OCI-LY1 (cell line): ENCODE data around the gene CC2D2A.

Experiments
- H2AFZ ChIP-seq: fragments of 200-600 bp; sonication (generic), shearing (Covaris generic); 2 replicates; pipeline ENCODE4 v1.6.0; 2014; ENCODE audit warnings: antibody characterized with exemption, mild to moderate bottlenecking, low read length
- H3F3A ChIP-seq: fragments of 200-600 bp; sonication (generic), shearing (Covaris generic); 2 replicates; pipeline ENCODE4 v1.6.0; 2014; ENCODE audit warnings: mild to moderate bottlenecking, antibody characterized with exemption, low read length, moderate library complexity; ENCODE audit not compliant: insufficient read depth
- H3K27ac ChIP-seq: fragments of 200-600 bp; sonication (generic); 2 replicates; pipeline ENCODE4 v1.5.1; 2014; ENCODE audit warnings: low read length, mixed run types, mild to moderate bottlenecking, low read depth; ENCODE audit not compliant: poor library complexity, severe bottlenecking
- H3K27me3 ChIP-seq: fragments of 200-600 bp; sonication (generic); 2 replicates; pipeline ENCODE4 v1.6.0; 2014; ENCODE audit warnings: antibody characterized with exemption, mild to moderate bottlenecking, low read length, moderate library complexity; ENCODE audit not compliant: insufficient read depth
- H3K36me3 ChIP-seq: fragments of 200-600 bp; sonication (generic); 2 replicates; pipeline ENCODE4 v1.6.1; 2014; ENCODE audit warnings: mild to moderate bottlenecking, antibody characterized with exemption, low read length, moderate library complexity, mixed read lengths; ENCODE audit not compliant: insufficient read depth
- H3K4me1 ChIP-seq: fragments of 200-600 bp; sonication (generic); 2 replicates; pipeline ENCODE4 v1.5.1; 2014; ENCODE audit warnings: mild to moderate bottlenecking, low read length, moderate library complexity; ENCODE audit not compliant: insufficient read depth, severe bottlenecking
- H3K4me2 ChIP-seq: fragments of 200-600 bp; sonication (generic), shearing (Covaris generic); 2 replicates; pipeline ENCODE4 v1.6.1; 2014; ENCODE audit warnings: low read length
- H3K4me3 ChIP-seq: fragments of 200-600 bp; sonication (generic); 2 replicates; pipeline ENCODE4 v1.5.1; 2014; ENCODE audit warnings: low read length, low read depth, mild to moderate bottlenecking, mixed read lengths; ENCODE audit not compliant: poor library complexity, severe bottlenecking
- H3K79me2 ChIP-seq: fragments of 200-600 bp; shearing (Covaris generic); 2 replicates; pipeline ENCODE4 v1.6.1; 2016; ENCODE audit warnings: mixed run types, low read length, mixed read lengths; ENCODE audit not compliant: insufficient read depth
- H3K9ac ChIP-seq: fragments of 200-600 bp; sonication (generic), shearing (Covaris generic); 2 replicates; pipeline ENCODE4 v1.6.1; 2014; ENCODE audit warnings: mild to moderate bottlenecking, low read length, mixed read lengths
- H3K9me2 ChIP-seq: fragments of 200-600 bp; sonication (generic), shearing (Covaris generic); 2 replicates; pipeline ENCODE4 v1.6.1; 2014; ENCODE audit warnings: low read depth, mild to moderate bottlenecking, low read length, mixed read lengths
- H3K9me3 ChIP-seq: fragments of 200-600 bp; shearing (Covaris generic); 2 replicates; pipeline ENCODE4 v1.6.1; 2014; ENCODE audit warnings: low read length, mixed read lengths
- H4K20me1 ChIP-seq: fragments of 200-600 bp; sonication (generic), shearing (Covaris generic); 2 replicates; pipeline ENCODE4 v1.6.0; 2016; ENCODE audit warnings: mild to moderate bottlenecking, low read length; ENCODE audit not compliant: insufficient read depth
- CTCF ChIP-seq: fragments of 200-600 bp; sonication (generic), shearing (Covaris generic); IDR thresholded peaks from 2 replicates; pipeline ENCODE4 v1.5.1; 2017; ENCODE audit warnings: mild to moderate bottlenecking, antibody characterized with exemption, low read length, moderate library complexity, mixed read lengths
- EZH2 ChIP-seq: fragments of 200-600 bp; sonication (generic), shearing (Covaris generic); IDR thresholded peaks from 2 replicates; pipeline ENCODE4 v1.8.0; 2017; ENCODE audit warnings: borderline replicate concordance, mixed run types, mild to moderate bottlenecking, antibody characterized with exemption, low read length, moderate library complexity, mixed read lengths

The CC2D2A gene

GRCh38 chr4:15562114-15562513, 92.4 kb downstream of the CC2D2A start:
- H3K27me3 ChIP-seq = no peaks in the 10 kb centered on the region
- no peaks in the 10 kb centered on the region for H3K9me3 ChIP-seq
- H3K79me2 ChIP-seq = no peaks in the 10 kb centered on the region
- no peaks in the 10 kb centered on the region for H3K36me3 ChIP-seq
- no peaks in the 10 kb centered on the region for H4K20me1 ChIP-seq
- H3K4me3 ChIP-seq = no peak overlapping the region
- no peaks in the 10 kb centered on the region for H3K9me2 ChIP-seq
- no peak overlapping the region for H3K4me2 ChIP-seq
- no peaks in the 10 kb centered on the region for H3K4me1 ChIP-seq
- H3F3A ChIP-seq = no peaks in the 10 kb centered on the region
- H3K27ac ChIP-seq = no peak overlapping the region
- H3K9ac ChIP-seq = no peak overlapping the region
- no peak for TF ChIP-seq EZH2
- TF ChIP-seq CTCF = no peak
- no peak overlapping the region for H2AFZ ChIP-seq

- H3K4me2 ChIP-seq = no peak overlapping the region
- no peaks in the 10 kb centered on the region for H3F3A ChIP-seq
- no peak overlapping the region for H3K4me3 ChIP-seq
- no peaks in the 10 kb centered on the region for H3K79me2 ChIP-seq
- no peak overlapping the region for H3K27ac ChIP-seq
- H3K9me2 ChIP-seq = no peaks in the 10 kb centered on the region
- H4K20me1 ChIP-seq = no peaks in the 10 kb centered on the region
- H3K36me3 ChIP-seq = no peaks in the 10 kb centered on the region
- no peaks in the 10 kb centered on the region for H3K9me3 ChIP-seq
- H2AFZ ChIP-seq = no peak overlapping the region
- H3K4me1 ChIP-seq = no peaks in the 10 kb centered on the region
- no peak for TF ChIP-seq EZH2
- TF ChIP-seq CTCF = no peak
- H3K27me3 ChIP-seq = no peaks in the 10 kb centered on the region
- no peak overlapping the region for H3K9ac ChIP-seq
Measured at GRCh38 chr4:15562623-15563022, 92.9 kb downstream of the CC2D2A start.

GRCh38 chr4:15563871-15564270, 94.2 kb downstream of the CC2D2A start:
- H3K4me1 ChIP-seq = no peaks in the 10 kb centered on the region
- no peak overlapping the region for H3K4me3 ChIP-seq
- H3F3A ChIP-seq = no peaks in the 10 kb centered on the region
- no peaks in the 10 kb centered on the region for H3K36me3 ChIP-seq
- no peak overlapping the region for H3K9ac ChIP-seq
- no peak overlapping the region for H3K27ac ChIP-seq
- H2AFZ ChIP-seq = no peak overlapping the region
- H3K27me3 ChIP-seq = no peaks in the 10 kb centered on the region
- no peak overlapping the region for H3K4me2 ChIP-seq
- no peaks in the 10 kb centered on the region for H3K9me2 ChIP-seq
- TF ChIP-seq CTCF (no peak), EZH2 (no peak)
- no peaks in the 10 kb centered on the region for H3K79me2 ChIP-seq
- H4K20me1 ChIP-seq = no peaks in the 10 kb centered on the region
- H3K9me3 ChIP-seq = no peaks in the 10 kb centered on the region
